GM19397 (cell line): ENCODE results near the gene PKN3.

Experiments used
- ATAC-seq: cut with Tn5 transposase; IDR thresholded peaks from one replicate; pipeline ENCODE4 v1.9.1; 2021; ENCODE audit warnings: mild to moderate bottlenecking, moderate library complexity; ENCODE audit not compliant: unreplicated experiment

Gene PKN3

DNA sequence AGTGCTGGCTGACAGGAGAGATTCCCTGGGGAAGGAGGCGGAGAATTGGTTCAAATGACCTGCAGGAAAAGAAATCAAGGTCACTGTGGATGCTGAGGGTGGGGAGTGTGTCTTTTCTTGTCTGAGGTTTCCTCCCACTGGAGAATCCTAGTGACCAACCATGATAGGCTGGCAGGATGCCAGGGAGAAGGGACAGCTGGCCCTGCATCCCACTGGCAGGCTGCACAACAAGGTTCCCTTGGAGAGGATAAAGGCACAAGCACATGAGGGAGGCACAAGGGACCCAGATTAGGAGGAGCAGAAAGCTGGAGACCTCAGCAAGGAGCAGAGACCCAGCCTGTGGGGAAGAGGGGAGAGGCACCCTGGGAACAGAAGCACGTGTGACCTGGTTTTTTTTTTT is 33.1 kb downstream of the PKN3 start:
- no peak for ATAC-seq

DNA sequence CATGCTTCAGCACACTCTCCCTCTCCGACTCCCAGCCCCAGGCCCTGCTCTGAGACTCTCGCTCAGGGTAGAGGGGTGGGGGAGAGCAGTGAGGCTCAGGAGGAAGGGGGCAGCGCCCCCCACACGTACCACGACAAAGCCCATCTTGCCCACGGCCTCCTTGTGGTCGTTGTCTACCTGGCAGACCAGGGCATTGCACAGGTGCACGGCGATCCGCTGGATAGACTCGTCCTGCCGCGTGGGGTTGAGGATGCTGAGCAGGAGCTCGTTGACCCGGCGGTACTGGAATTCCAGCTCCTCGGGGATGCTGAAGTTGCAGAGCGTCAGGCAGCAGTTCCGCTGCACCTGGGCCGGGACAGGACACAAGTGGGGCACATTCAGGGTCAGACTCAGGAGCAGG is 40.1 kb downstream of the PKN3 start:
- ATAC-seq, result no peak

DNA sequence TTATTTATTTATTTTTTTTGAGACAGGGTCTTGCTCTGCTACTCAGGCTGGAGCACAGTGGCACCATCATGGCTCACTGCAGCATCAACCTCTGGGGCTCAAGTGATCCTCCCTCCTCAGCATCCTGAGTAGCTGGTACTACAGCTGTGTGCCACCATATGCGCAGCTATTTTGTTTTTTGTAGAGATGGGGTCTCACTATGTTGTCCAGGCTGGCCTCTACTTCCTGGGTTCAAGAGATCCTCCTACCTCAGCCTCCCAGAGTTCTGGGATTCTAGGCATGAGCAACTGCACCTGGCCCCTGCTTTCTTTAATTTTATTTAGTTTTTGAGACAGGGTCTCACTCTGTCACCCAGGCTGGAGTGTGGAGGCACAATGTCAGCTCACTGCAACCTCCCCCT is 41.1 kb downstream of the PKN3 start:
- ATAC-seq, result no peak

DNA sequence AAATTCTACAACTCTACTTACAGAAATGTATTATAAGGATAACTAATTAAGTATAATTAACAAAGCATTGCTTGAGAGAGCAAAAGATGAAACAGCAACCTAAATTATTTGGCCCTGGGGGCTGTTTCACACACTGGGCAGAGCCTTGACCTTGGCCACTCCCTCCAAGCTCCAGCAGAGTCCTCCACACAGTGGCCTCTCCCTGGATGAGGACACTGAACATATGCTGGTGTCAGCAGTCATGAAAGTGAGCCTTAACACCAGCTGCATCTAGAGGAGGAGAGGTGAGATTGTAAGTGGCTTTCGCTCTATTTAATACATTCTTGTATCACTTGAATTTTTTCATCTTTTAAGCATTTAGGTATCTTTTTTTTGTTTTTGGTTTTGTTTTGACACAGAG is 44.9 kb downstream of the PKN3 start:
- no peak for ATAC-seq

DNA sequence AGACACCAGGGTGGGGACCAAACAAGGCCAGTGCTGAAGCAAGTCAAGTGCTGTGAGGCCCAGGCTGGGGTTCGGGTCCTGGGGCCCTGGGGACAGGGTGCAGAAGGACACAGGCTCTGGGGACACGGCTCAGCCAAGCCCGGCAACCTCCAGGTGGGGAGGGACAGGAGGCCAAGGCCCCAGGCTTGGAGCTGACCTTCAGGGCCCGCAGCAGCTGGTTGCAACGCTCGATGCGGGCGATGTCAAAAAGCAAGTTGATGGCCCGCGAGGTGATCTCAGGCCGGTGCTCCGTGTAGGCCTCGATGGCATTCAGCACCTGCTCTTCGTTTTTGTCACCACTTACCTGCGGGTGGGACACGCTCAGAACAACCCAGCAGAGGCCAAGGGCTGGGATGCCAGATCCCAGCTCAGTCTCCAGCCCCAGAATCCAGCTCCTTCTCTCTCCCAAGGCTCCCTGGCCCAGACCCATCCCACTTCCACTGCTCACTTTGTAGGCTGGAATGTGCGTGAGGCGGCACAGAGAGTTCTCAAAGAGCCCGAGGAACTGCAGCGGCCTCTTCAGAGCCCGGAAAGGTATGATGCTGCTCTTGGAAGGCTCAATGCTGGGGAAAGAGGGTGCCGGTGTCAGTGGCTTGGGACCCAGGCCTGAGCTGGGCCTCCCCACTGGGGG is 48.8 kb downstream of the PKN3 start:
- no peak for ATAC-seq

DNA sequence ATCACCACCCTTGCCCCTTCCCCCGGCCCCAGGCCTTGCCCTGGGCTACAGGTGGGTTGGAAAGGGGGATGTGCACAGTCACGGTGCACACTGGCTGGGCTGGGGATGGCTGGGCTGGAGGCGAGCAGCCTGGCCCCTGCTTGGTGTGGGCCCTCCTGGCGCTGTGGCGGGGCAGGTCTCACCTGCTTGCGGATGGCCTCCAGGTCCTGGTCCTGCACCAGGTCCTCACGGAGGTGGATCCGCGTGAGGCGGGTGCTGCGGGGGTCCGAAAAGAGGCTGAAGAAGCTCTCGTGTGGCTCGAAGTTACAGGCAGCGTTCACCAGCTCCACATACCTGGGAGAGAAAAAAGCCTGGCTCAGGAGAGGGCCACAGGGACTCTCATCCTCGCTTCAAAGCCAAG is 51.3 kb downstream of the PKN3 start:
- ATAC-seq, result no peak

DNA sequence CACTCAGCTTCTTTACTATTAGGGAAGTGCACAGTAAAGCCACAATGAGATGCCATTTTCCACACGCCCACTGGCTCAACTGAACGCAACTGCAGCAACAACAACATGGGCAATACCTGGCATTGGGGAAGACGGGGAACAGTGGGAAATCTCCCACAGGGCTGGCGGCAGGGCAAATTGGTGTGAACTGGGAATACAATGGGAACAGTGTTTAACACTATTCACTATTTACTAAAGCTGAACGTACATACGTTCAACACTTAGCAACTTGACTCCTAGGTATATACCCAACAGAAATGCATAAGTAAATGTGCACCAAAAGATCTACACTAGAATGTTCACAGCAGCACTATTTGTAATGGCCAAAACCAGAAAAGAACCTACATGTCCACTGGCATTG is 55.3 kb downstream of the PKN3 start:
- ATAC-seq, result no peak

DNA sequence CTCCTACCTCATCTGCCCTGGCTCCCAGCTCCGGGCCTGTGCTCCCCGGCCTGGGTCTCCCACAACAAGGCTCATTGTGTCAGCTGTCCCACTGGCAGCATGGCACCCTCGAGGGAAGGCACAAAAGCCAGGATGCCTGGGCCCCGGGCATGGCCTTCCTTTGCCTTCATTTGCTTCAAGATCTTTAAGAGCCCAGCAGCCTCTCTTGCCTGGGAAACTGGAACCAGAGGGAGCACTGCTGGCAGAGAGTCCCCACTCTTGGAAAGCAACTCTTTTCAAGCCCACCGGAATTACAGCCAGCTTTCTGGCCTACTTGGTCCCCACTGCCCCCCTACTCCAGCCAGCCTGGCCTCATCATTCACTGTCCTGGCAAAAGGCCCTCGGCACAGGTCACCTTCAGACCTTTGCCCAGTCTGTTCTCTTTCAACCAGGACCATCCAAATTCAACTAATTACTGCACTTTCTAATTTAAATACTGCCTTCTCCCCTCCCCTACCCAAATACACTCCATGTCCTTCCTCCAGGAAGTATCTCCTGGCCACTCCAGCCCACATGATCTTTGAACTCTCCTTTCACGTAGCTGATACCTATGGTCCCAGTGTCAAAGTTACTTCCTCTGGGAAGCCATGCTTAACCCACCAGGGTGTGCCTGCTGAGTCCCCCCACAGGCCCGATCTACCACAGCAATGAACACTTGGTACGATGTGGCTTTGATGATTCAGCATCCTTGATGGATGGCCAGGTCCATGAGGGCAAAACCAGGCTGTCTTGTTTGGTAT is 60.6 kb downstream of the PKN3 start:
- no peak for ATAC-seq

DNA sequence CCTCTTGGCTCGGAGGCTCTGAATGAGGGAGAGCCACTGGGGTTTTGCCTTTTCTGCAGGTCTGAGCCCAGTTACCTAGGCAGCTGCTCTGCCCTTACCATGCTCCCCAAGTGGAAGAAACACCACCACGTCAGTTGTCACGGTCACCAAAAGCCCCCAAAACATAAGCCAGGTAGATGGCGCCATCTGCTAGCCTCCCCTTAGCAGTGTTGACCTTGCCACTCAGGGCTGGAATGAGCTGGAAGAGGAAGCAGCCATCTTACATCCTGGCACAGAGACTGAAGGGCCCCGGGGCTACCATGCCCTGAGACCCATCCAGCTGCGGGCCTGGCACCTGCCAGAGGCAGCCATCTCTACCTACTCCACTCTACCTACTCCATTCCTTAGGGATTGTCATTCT is 62.1 kb downstream of the PKN3 start:
- ATAC-seq, result no peak

DNA sequence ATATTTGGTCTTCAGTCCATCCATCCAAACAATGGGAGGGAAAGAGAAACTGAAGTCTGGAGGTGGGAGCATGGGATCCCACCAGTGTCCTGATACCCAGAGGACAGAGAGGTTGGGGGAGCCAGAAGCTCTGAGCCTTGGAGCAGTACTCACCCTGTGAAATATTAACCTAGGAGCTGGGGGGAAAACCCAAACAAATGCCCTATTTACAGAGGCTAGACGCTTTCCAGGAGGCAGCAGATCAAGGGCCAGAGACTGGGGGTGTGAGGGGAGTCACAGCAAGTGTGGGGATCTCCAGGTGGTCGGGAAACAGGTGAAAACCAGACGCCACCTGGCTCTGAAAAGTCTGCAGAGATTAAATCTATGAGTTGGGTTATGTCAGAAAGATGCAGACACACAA is 63.2 kb downstream of the PKN3 start:
- ATAC-seq, result no peak

DNA sequence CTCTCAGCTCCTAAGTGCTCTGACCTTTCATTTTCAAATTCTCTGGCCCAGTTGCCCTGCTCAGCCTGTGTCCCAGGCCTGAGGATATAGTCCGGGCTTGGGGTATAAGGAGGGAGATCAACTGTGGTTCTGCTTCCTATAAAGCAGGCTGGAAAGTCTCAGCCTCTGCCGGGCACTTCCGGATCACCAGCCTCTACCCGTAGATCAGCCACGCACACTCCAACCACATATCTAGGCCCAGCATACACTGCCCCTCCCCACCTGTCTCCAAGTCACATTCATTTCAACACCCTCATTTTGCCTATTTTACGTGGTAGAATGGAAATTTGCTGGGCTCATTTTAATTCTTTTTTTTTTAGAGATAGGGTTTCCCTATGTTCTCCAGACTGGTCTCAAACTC is 66.3 kb downstream of the PKN3 start:
- ATAC-seq, result no peak
